B cell (primary cell): ENCODE measurements around the gene PTPRN2. TPM values are rescaled to one million over a fixed set of nuclear protein-coding genes. Genes with fewer than 3 reads are reported as not detected.

ENCODE experiments used
- ATAC-seq: fragments of 200-7000 bp; cut with Tn5 transposase; one replicate; pipeline ENCODE4 v1.10.0; 2021; ENCODE audit warnings: low read depth, mild to moderate bottlenecking, moderate number of reproducible peaks, moderate library complexity
- CTCF ChIA-PET: fragments of 350-600 bp; sonication (Branson Sonifier 250); formaldehyde crosslinking; loops from one replicate; lab custom pipeline; 2021; ENCODE audit warnings: antibody characterized with exemption, inconsistent platforms; lab: Charles Lee
- POLR2A ChIA-PET: fragments of 350-600 bp; sonication (Branson Sonifier 250); formaldehyde crosslinking; loops from one replicate; lab custom pipeline; 2021; ENCODE audit warnings: antibody characterized with exemption; lab: Charles Lee
- DNase-seq: peaks from one replicate; pipeline ENCODE4 v3.0.0; 2013
- H2AFZ ChIP-seq: 2 replicates; pipeline ENCODE4 v1.6.1; 2012; ENCODE audit warnings: mild to moderate bottlenecking, low read depth, low read length; ENCODE audit not compliant: insufficient read depth, poor library complexity, severe bottlenecking
- H3K27ac ChIP-seq, 2 donors: 1 replicate in 1 of 2; 2 replicates in 1 of 2; pipeline ENCODE4 v1.5.1; 2012 to 2013; ENCODE audit warnings: low read length in 2 of 2, mild to moderate bottlenecking in 2 of 2, moderate library complexity in 1 of 2
- H3K27me3 ChIP-seq, 4 experiments: fragments of 200-600 bp in 1 of 4; sonication (generic) in 1 of 4; replicated peaks in 1 of 4; 1 replicate in 2 of 4; 2 replicates in 2 of 4; pipeline versions ENCODE4 v1.6.1 to v1.7.0; 2013 to 2016; ENCODE audit warnings: low read length in 3 of 4, mild to moderate bottlenecking in 2 of 4, mixed read lengths in 1 of 4, moderate library complexity in 1 of 4; ENCODE audit not compliant: insufficient read depth in 4 of 4, control insufficient read depth in 3 of 4; ENCODE audit errors: control extremely low read depth in 1 of 4
- H3K36me3 ChIP-seq, 2 experiments: replicated peaks in 1 of 2; 1 replicate in 1 of 2; 2 replicates in 1 of 2; pipeline versions ENCODE4 v1.6.1 to v1.7.1; 2013; ENCODE audit warnings: low read length in 1 of 2; ENCODE audit not compliant: insufficient read depth in 2 of 2, control insufficient read depth in 1 of 2; ENCODE audit errors: control extremely low read depth in 1 of 2, extremely low read depth in 1 of 2
- H3K4me1 ChIP-seq, 2 donors: fragments of 200-600 bp in 1 of 2; sonication (generic) in 1 of 2; 1 replicate in 1 of 2; 2 replicates in 1 of 2; pipeline versions ENCODE4 v1.5.1 to v1.6.1; 2013 to 2017; ENCODE audit warnings: low read length in 2 of 2; ENCODE audit not compliant: control insufficient read depth in 2 of 2, insufficient read depth in 2 of 2
- H3K4me2 ChIP-seq: replicated peaks from 2 replicates; pipeline ENCODE3; 2012; ENCODE audit warnings: mild to moderate bottlenecking, low read depth, low read length; ENCODE audit not compliant: poor library complexity, severe bottlenecking
- H3K4me3 ChIP-seq, 5 experiments: fragments of 200-600 bp in 1 of 5; sonication (generic) in 1 of 5; 1 replicate in 3 of 5; 2 replicates in 2 of 5; pipeline versions ENCODE4 v1.5.1 to v1.7.0; 2011 to 2016; ENCODE audit warnings: low read length in 4 of 5, mild to moderate bottlenecking in 4 of 5, low read depth in 2 of 5, control low read depth in 1 of 5, moderate library complexity in 1 of 5; ENCODE audit not compliant: insufficient read depth in 1 of 5; ENCODE audit errors: control extremely low read depth in 1 of 5, extremely low read depth in 1 of 5
- H3K79me2 ChIP-seq: fragments of 200-600 bp; sonication (generic); one replicate; pipeline ENCODE4 v1.6.0; 2016; ENCODE audit warnings: low read length; ENCODE audit not compliant: control insufficient read depth, insufficient read depth
- H3K9ac ChIP-seq: fragments of 200-600 bp; sonication (generic); 2 replicates; pipeline ENCODE4 v1.6.1; 2017; ENCODE audit warnings: mild to moderate bottlenecking, low read length, moderate library complexity
- H3K9me3 ChIP-seq, 3 donors: one replicate each; pipeline versions ENCODE4 v1.6.1 to v1.7.1; 2013; ENCODE audit warnings: low read length in 2 of 3; ENCODE audit not compliant: control insufficient read depth in 2 of 3, insufficient read depth in 1 of 3; ENCODE audit errors: control extremely low read depth in 1 of 3
- H4K20me1 ChIP-seq: 2 replicates; pipeline ENCODE4 v1.6.0; 2012; ENCODE audit warnings: mild to moderate bottlenecking, low read length; ENCODE audit not compliant: insufficient read depth, control insufficient read depth, poor library complexity, severe bottlenecking
- H3K27ac Mint-ChIP-seq: one replicate; pipeline ENCODE4 v1.8.0; 2021; ENCODE audit warnings: mixed read lengths
- H3K27me3 Mint-ChIP-seq: one replicate; pipeline ENCODE4 v1.8.0; 2021; ENCODE audit warnings: mixed read lengths
- H3K4me1 Mint-ChIP-seq: one replicate; pipeline ENCODE4 v1.8.0; 2021; ENCODE audit warnings: mixed read lengths
- H3K4me3 Mint-ChIP-seq: one replicate; pipeline ENCODE4 v1.8.0; 2021; ENCODE audit warnings: mixed read lengths
- H3K9me3 Mint-ChIP-seq: one replicate; pipeline ENCODE4 v1.8.0; 2022; ENCODE audit warnings: mixed read lengths; ENCODE audit not compliant: insufficient read depth
- EZH2 ChIP-seq: IDR thresholded peaks from 2 replicates; pipeline ENCODE4 v1.6.1; 2012; ENCODE audit warnings: borderline replicate concordance, low read depth, mild to moderate bottlenecking, moderate library complexity, low read length; ENCODE audit not compliant: insufficient read depth, poor library complexity, severe bottlenecking
- WGBS: methylation state at CpG from one replicate; pipeline ENCODE4 v1.1.5; 2013; ENCODE audit warnings: missing lambda C conversion rate; ENCODE audit not compliant: insufficient coverage; 5-methylcytosine and 5-hydroxymethylcytosine counted together
- intact Hi-C: fragments of 100-400 bp; cut with micrococcal nuclease; formaldehyde crosslinking; loops from one replicate; pipeline ENCODE4 v1.10.0; 2022
- polyA plus RNA-seq: library from polyadenylated mRNA; depleted of rRNA; stranded (reverse); fragments of >200 nt; gene quantifications from 2 replicates; pipeline ENCODE4 v1.2.3, GENCODE V29; 2012
- total RNA-seq, 2 donors: library from RNA; stranded (reverse); fragments of 120-200 nt in 1 of 2; gene quantifications; 1 replicate in 1 of 2; 2 replicates in 1 of 2; pipeline versions ENCODE4 v1.2.3 to v1.2.4, GENCODE V29; 2013 to 2022
- TF ChIP-seq, protein P1 (sequence below): fragments of 200-600 bp; IDR thresholded peaks from one replicate; pipeline ENCODE4 v1.8.0; 2022; ENCODE audit warnings: antibody characterized with exemption, mild to moderate bottlenecking

The PTPRN2 gene
- total and polyA plus RNA-seq, 2 donors (not counting 1 experiment from before 2014, with no cell fraction given) = 2.0 to 5.0 TPM

GRCh38 chr7:158238616-158239289, 348.9 kb downstream of the PTPRN2 start:
- 89% methylated on average over 21 of the region's 21 CpGs for WGBS
- peaks cover 11% of the 10 kb centered on the region for H3K9me3 Mint-ChIP-seq

DNA sequence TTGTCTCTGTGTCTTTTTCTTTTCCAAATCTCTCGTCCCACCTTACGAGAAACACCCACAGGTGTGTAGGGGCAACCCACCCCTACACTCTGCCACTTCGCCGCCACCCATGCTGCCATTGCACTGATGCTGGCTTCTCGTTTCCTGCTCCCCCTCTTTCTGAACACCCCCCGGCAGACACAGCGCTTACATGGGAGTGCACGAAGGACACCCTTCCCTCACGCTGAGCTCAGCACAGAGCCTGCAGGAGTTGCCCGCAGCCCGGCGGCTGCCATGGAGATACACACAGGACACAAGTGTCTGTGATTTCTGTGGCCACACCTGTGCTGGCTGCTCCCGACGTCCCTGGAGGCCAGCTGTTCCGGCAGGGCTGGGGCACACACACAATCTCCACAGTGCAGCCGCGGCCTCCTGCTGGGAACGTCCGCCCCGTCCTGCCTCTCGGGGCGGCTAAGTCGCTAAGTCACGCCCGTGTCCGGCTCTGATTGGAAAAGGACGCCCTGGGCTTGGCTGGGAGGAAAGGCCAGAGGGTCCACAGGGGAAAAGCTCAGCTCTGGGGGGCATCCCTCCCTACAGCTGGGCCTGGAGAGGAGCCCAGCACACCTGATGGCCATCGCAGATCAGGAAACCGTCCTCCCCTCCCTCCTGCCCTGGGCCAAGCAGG, 349.8 kb downstream of the PTPRN2 start:
- Mint-ChIP-seq H3K4me1 (no peaks in the 10 kb centered on the region), H3K27ac (no peak overlapping the region), H3K4me3 (no peak overlapping the region), H3K27me3 (no peaks in the 10 kb centered on the region), H3K9me3 (peaks cover 11% of the 10 kb centered on the region)
- no peaks in the 10 kb centered on the region for H3K27me3 ChIP-seq
- intact Hi-C loops = no loop called here
- CTCF ChIA-PET = no interaction called here
- POLR2A ChIA-PET = no interaction called here
- H3K9me3 ChIP-seq = peaks cover 0 to 38% (median 0%) of the 10 kb centered on the region in 3 donors
- no peak overlapping the region for H3K4me2 ChIP-seq
- H3K9ac ChIP-seq = no peak overlapping the region
- H3K27ac ChIP-seq = no peak overlapping the region
- TF ChIP-seq, protein P1, sequence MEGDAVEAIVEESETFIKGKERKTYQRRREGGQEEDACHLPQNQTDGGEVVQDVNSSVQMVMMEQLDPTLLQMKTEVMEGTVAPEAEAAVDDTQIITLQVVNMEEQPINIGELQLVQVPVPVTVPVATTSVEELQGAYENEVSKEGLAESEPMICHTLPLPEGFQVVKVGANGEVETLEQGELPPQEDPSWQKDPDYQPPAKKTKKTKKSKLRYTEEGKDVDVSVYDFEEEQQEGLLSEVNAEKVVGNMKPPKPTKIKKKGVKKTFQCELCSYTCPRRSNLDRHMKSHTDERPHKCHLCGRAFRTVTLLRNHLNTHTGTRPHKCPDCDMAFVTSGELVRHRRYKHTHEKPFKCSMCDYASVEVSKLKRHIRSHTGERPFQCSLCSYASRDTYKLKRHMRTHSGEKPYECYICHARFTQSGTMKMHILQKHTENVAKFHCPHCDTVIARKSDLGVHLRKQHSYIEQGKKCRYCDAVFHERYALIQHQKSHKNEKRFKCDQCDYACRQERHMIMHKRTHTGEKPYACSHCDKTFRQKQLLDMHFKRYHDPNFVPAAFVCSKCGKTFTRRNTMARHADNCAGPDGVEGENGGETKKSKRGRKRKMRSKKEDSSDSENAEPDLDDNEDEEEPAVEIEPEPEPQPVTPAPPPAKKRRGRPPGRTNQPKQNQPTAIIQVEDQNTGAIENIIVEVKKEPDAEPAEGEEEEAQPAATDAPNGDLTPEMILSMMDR = no peak
- no peak for TF ChIP-seq EZH2
- H3K4me1 ChIP-seq = no peaks in the 10 kb centered on the region
- no peaks in the 10 kb centered on the region for H3K79me2 ChIP-seq
- no peak overlapping the region for H3K4me3 ChIP-seq
- DNase-seq (no peak), ATAC-seq (no peak)
- 96% methylated on average over 27 of the region's 29 CpGs for WGBS
- no peaks in the 10 kb centered on the region for H3K36me3 ChIP-seq
- H2AFZ ChIP-seq = no peak overlapping the region
- no peaks in the 10 kb centered on the region for H4K20me1 ChIP-seq

More at GRCh38 chr7:158238616-158239289, 348.9 kb downstream of the PTPRN2 start:
- POLR2A ChIA-PET = no interaction called here
- H3K27ac ChIP-seq = no peak overlapping the region
- ATAC-seq (no peak), DNase-seq (no peak)
- H3K27me3 ChIP-seq = no peaks in the 10 kb centered on the region
- no peak overlapping the region for H3K4me3 ChIP-seq
- H3K4me1 Mint-ChIP-seq = no peaks in the 10 kb centered on the region
- no peak overlapping the region for H3K4me2 ChIP-seq
- H3K27me3 Mint-ChIP-seq = no peaks in the 10 kb centered on the region
- H3K4me1 ChIP-seq = no peaks in the 10 kb centered on the region
- H2AFZ ChIP-seq = no peak overlapping the region
- H3K27ac Mint-ChIP-seq = no peak overlapping the region
- H3K4me3 Mint-ChIP-seq = no peak overlapping the region
- peaks cover 0 to 38% (median 0%) of the 10 kb centered on the region in 3 donors for H3K9me3 ChIP-seq
- TF ChIP-seq EZH2 = no peak
- TF ChIP-seq, protein P1 = no peak
- H3K79me2 ChIP-seq = no peaks in the 10 kb centered on the region
- no peaks in the 10 kb centered on the region for H3K36me3 ChIP-seq
- CTCF ChIA-PET = no interaction called here
- intact Hi-C loops = no loop called here
- no peak overlapping the region for H3K9ac ChIP-seq
- H4K20me1 ChIP-seq = no peaks in the 10 kb centered on the region
